Neutrophil (primary cell): ENCODE measurements around the gene ONECUT3.
A peak's percentile ranks its signal among the peaks of the same experiment; 100 is the strongest.

Source experiments
- H3K27ac ChIP-seq: fragments of 200-600 bp; sonication (generic); 2 replicates; pipeline ENCODE4 v1.5.1; 2016; ENCODE audit warnings: mild to moderate bottlenecking, moderate library complexity
- H3K27me3 ChIP-seq: fragments of 200-600 bp; sonication (generic); 2 replicates; pipeline ENCODE4 v1.6.0; 2016; ENCODE audit warnings: mild to moderate bottlenecking
- H3K36me3 ChIP-seq: fragments of 200-600 bp; sonication (generic); 2 replicates; pipeline ENCODE4 v1.5.1; 2017
- H3K4me1 ChIP-seq, 2 experiments: fragments of 200-600 bp in 1 of 2; sonication (generic) in 1 of 2; 1 replicate in 1 of 2; 2 replicates in 1 of 2; pipeline versions ENCODE4 v1.5.1 to v1.6.1; 2013 to 2016; ENCODE audit warnings: low read depth in 1 of 2, low read length in 1 of 2, mild to moderate bottlenecking in 1 of 2, moderate library complexity in 1 of 2; ENCODE audit not compliant: control insufficient read depth in 1 of 2, insufficient read depth in 1 of 2
- H3K4me3 ChIP-seq, 2 experiments: fragments of 200-600 bp in 1 of 2; sonication (generic) in 1 of 2; 1 replicate in 1 of 2; 2 replicates in 1 of 2; pipeline ENCODE4 v1.5.1; 2013 to 2016; ENCODE audit warnings: low read depth in 1 of 2, low read length in 1 of 2, mild to moderate bottlenecking in 1 of 2, moderate library complexity in 1 of 2
- H3K9me3 ChIP-seq: fragments of 200-600 bp; sonication (generic); 2 replicates; pipeline ENCODE4 v1.5.1; 2016
- CTCF ChIP-seq: fragments of 200-600 bp; sonication (generic); IDR thresholded peaks from 2 replicates; pipeline ENCODE4 v1.5.1; 2016; ENCODE audit warnings: antibody characterized with exemption

ONECUT3 gene

DNA sequence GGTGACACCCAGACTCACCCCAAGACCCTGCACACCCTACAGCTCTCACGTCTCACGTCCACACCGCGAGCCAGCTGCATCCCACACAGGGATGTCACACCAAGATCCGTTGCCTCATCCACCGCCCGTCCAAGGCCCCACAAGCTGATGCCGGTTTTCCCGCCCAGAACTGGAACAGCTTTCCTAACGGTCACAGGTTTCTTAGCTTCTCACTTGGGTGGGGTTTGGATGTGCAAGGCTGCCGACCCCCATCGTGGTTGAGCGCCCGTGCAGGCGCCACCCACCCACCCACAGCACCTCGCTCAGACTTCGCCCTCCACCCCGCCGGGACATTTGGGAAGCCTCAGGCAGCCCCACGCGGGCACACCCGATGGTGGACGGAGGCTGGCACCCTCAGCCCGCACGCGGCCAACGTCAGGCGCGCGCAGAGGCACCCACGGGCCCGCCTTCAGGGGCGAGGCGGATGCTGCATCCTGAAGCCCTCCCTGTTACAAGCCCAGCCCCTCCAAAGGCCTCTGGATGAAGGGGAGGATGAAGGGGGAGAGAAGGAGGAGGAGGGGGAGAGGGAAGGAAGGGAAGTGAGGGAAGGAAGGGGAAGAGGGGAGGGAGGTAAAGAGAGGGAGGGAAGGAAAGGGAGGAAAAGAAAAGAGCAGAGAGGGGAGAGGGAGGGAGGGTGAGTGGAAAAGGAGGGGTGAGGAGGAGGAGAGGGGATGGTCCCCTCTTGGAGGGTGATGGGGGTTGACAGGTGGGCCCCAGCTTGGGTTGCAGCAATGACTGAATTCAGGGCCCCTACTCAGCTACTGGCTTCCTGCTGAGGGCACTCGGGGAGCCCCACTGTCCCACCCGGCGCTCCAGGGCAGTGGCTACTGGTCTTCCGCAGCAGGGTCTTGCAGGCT lies 12.8 kb downstream of the ONECUT3 start:
- no peak overlapping the region for H3K4me3 ChIP-seq
- no peak for TF ChIP-seq CTCF
- H3K4me1 ChIP-seq = no peaks in the 10 kb centered on the region
- no peaks in the 10 kb centered on the region for H3K36me3 ChIP-seq
- H3K27ac ChIP-seq = no peak overlapping the region
- H3K9me3 ChIP-seq = no peaks in the 10 kb centered on the region
- H3K27me3 ChIP-seq = peaks cover 100% of the 10 kb centered on the region

DNA sequence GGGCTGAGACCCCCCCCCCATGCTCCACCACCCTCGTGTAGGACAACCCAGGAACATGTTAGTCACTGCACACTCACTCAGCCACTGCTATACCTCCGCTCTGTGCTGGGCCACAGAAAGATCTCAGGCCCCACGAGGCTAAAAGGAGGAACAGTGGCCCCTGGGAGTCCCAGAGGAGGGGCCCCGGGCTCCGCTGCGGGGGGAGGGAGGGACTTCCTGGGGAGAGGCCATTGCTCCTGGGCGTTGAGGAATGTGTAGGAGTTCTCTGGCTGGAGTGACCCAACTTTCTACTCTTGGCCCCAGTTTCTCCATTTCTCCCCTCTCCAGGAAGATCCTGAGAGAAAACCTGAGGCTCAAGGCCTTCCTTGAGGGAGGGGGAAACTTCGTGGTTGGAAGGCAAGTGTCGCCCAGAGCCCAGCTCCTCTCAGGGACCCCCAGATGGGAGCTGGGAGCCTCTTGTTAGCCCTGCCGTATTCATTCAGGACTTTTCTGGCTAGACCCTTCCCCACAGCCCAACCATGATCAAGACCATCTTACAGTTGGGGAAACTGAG lies 13.6 kb downstream of the ONECUT3 start:
- TF ChIP-seq CTCF = no peak
- Histone ChIP-seq H3K36me3 (no peaks in the 10 kb centered on the region), H3K9me3 (no peaks in the 10 kb centered on the region), H3K4me3 (no peak overlapping the region), H3K27ac (no peak overlapping the region), H3K27me3 (peaks cover 100% of the 10 kb centered on the region), H3K4me1 (no peaks in the 10 kb centered on the region)

DNA sequence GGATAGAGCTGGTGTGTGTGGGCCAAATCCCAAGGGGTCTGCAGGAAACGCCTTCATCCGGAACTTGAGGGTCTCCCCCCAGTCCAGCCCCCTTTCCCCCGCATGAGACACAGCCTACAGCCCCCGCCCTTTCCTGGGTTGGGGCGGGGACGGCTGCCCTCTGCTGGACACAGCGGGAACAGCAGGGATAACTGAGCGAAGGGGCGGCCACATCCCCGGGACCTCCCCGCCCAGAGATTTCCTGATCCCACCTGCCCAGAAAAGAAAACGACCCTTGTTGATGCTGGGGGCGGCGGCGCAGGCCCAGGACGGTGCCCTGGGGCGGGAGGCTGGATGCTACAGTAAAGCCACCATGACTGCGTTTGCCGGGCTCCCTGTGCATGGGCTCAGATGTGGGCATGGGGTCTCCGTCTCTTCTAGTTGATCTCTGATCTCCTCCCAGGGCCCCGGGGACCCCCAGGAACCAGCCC lies 14.2 kb downstream of the ONECUT3 start:
- Histone ChIP-seq H3K9me3 (no peaks in the 10 kb centered on the region), H3K4me3 (no peak overlapping the region), H3K27ac (no peak overlapping the region), H3K36me3 (no peaks in the 10 kb centered on the region), H3K4me1 (no peaks in the 10 kb centered on the region), H3K27me3 (peaks cover 100% of the 10 kb centered on the region)
- peak; percentile 91 for TF ChIP-seq CTCF

- Histone ChIP-seq H3K27me3 (peaks cover 98% of the 10 kb centered on the region), H3K9me3 (no peaks in the 10 kb centered on the region), H3K4me1 (no peaks in the 10 kb centered on the region), H3K4me3 (no peak overlapping the region), H3K27ac (no peak overlapping the region), H3K36me3 (no peaks in the 10 kb centered on the region)
- TF ChIP-seq CTCF = no peak
Observed at GRCh38 chr19:1768248-1768647, 14.9 kb downstream of the ONECUT3 start.

DNA sequence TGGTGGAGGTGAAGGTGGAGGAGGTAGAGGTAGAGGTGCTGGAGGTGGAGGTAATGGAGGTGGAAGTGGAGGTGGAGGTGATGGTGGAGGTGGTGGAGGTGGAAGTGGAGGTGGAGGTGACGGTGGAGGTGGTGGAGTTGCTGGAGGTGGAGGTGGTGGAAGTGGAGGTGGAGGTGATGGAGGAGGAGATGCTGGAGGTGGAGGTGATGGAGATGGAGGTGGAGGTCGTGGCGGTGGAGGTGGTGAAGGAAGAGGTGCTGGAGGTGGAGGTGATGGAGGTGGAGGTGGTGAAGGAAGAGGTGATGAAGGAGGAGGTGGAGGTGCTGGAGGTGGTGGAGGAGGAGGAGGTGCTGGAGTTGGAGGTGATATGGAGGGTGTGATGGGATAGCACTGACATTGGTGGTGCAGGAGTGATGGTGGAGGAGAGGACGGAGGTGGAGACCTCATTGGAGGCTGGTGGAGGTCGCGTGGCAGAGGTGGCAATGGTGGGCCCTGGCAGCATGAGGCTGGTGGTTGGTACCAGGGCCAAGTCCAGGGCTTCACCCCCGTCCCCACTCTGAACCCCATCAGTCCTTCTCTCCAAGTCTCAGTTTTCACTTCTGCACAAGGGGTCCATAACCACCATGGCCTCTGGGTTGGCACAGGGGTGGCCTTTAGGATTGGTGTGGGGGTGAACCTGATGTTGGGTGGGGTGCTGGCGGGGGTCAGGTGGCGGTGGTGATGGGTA lies 15.8 kb downstream of the ONECUT3 start:
- no peaks in the 10 kb centered on the region for H3K9me3 ChIP-seq
- no peaks in the 10 kb centered on the region for H3K36me3 ChIP-seq
- TF ChIP-seq CTCF = no peak
- H3K27me3 ChIP-seq = peaks cover 98% of the 10 kb centered on the region
- no peak overlapping the region for H3K4me3 ChIP-seq
- no peak overlapping the region for H3K27ac ChIP-seq
- H3K4me1 ChIP-seq = no peaks in the 10 kb centered on the region
